ENCODE measurements around the gene NGFR.

GRCh38 chr17:49528966-49529365 lies 33.9 kb downstream of the NGFR start:
- TF ChIP-seq EZH2 (IDR thresholded peaks at IDR 0.05; ENCODE audit: low read depth): no peak
- TF ChIP-seq CTCF (conservative IDR thresholded peaks at IDR 0.05): no peak
